ENCODE results near the gene MS4A6E. TPM values are rescaled to one million over a fixed set of nuclear protein-coding genes. Genes with fewer than 3 reads are reported as not detected.
A peak's percentile ranks its signal among the peaks of the same experiment; 100 is the strongest.

MS4A6E gene
- polyA plus RNA-seq, 1 donor from 2014 or later = not detected

- peaks cover 0 to 1% (median 1%) of the 10 kb centered on the region in 3 donors for H3K9me3 Mint-ChIP-seq
- peak overlapping the region; percentile 77 to 94 (median 87) for H3K27ac Mint-ChIP-seq
- H3K36me3 Mint-ChIP-seq = peaks cover 1% of the 10 kb centered on the region
- H3K4me1 Mint-ChIP-seq = peaks cover 28 to 59% (median 44%) of the 10 kb centered on the region in 3 donors
- H3K4me3 Mint-ChIP-seq = peak overlapping the region; percentile 26 to 92 (median 50)
- H3K27me3 Mint-ChIP-seq = no peaks in the 10 kb centered on the region
These were observed 49.5 kb downstream of the MS4A6E start for GRCh38 chr11:60376601-60377000.

GRCh38 chr11:60377401-60378136 is 50.5 kb downstream of the MS4A6E start:
- peaks cover 0 to 1% (median 1%) of the 10 kb centered on the region in 3 donors for H3K9me3 Mint-ChIP-seq
- H3K36me3 Mint-ChIP-seq = peaks cover 1% of the 10 kb centered on the region
- H3K27ac Mint-ChIP-seq = peak overlapping the region; percentile 77 to 98 (median 94)
- no peaks in the 10 kb centered on the region for H3K27me3 Mint-ChIP-seq
- H3K4me3 Mint-ChIP-seq = peak overlapping the region; percentile 53 to 92 (median 84)
- H3K4me1 Mint-ChIP-seq = peaks cover 28 to 61% (median 41%) of the 10 kb centered on the region in 3 donors

DNA sequence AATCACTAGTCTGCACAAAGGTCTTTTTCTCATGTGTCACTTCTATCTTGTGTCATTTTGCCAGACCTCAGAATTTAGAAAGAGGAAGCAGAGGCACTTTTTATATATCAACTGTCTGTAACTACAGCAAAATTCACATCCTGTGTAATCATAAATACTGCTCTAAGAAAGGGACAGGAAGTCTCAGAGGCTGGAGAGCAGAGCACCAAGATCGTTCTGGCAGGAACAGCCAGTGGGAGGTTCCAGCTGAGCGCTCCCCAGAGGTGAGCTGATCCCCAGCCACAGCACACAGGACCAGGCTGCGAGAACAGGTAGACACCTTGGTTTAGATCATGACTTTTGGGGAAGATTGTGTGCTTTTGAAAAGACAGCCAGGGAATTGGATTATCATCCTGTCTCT is 51.3 kb downstream of the MS4A6E start, which contains the start of gene MS4A7:
MS4A7 (plus strand) TSS at position 179 of the 400 bp plus-strand sequence. CDS start 4,610 bp downstream, outside the sequence.
- H3K36me3 Mint-ChIP-seq = peaks cover 1% of the 10 kb centered on the region
- peaks cover 0 to 1% (median 1%) of the 10 kb centered on the region in 3 donors for H3K9me3 Mint-ChIP-seq
- peaks cover 20 to 56% (median 38%) of the 10 kb centered on the region in 3 donors for H3K4me1 Mint-ChIP-seq
- H3K27ac Mint-ChIP-seq = peak within 1 kb of the TSS; percentile 77 to 98 (median 94)
- no peaks in the 10 kb centered on the region for H3K27me3 Mint-ChIP-seq
- H3K4me3 Mint-ChIP-seq = peak within 1 kb of the TSS; percentile 53 to 92 (median 84)

GRCh38 chr11:60389279-60389910 is 62.3 kb downstream of the MS4A6E start:
- Mint-ChIP-seq H3K4me1 (peaks cover 23 to 32% (median 28%) of the 10 kb centered on the region in 3 donors), H3K36me3 (peaks cover 7% of the 10 kb centered on the region), H3K9me3 (peaks cover 0 to 3% (median 2%) of the 10 kb centered on the region in 3 donors), H3K4me3 (peak overlapping the region; percentile 42 to 64 (median 56)), H3K27ac (peak overlapping the region; percentile 82 to 96 (median 96)), H3K27me3 (no peaks in the 10 kb centered on the region)

DNA sequence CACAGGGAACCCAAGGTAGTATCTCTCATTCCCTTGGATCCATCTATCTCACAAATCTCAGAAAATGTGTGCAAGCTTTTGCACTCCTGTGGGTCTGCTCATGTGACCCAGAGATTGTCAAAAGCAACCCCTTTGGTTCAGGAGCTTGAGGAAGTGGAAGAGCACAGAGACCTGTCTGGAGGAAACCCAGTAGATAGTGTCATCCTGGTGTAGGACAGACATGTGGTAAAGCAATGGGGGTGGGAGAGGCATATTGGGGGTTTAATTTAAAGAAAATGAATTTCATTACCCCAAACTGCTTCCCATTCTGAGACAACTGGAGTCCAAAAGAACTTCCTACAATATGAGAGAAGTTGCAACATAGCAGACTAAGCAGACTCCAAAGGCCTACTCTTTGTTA is 63.4 kb downstream of the MS4A6E start:
- Mint-ChIP-seq H3K4me3 (peak overlapping the region in 3 of 4 donors; percentile 59 to 73 (median 64)), H3K27me3 (no peaks in the 10 kb centered on the region), H3K9me3 (peaks cover 0 to 3% (median 2%) of the 10 kb centered on the region in 3 donors), H3K27ac (peak overlapping the region; percentile 48 to 96 (median 96)), H3K4me1 (peaks cover 23 to 36% (median 31%) of the 10 kb centered on the region in 3 donors), H3K36me3 (peaks cover 5% of the 10 kb centered on the region)

Other genes with a start within 250 kb of the MS4A6E start
- gene MS4A2, start 238.6 kb upstream of the MS4A6E start, polyA plus RNA-seq = not detected
- gene MS4A6A, start 144.2 kb upstream of the MS4A6E start, polyA plus RNA-seq = 2.4 TPM
- gene MS4A4E, start 84.1 kb upstream of the MS4A6E start, polyA plus RNA-seq = not detected
- gene MS4A4A, start 46.6 kb upstream of the MS4A6E start, polyA plus RNA-seq = not detected
- 16.8 TPM for gene MS4A7, start 51.3 kb downstream of the MS4A6E start, polyA plus RNA-seq
- 1.1 TPM for gene MS4A14, start 69.2 kb downstream of the MS4A6E start, polyA plus RNA-seq
- not detected for gene MS4A5, start 102.3 kb downstream of the MS4A6E start, polyA plus RNA-seq
- 845 TPM for gene MS4A1, start 128.6 kb downstream of the MS4A6E start, polyA plus RNA-seq
- gene MS4A12, start 165.5 kb downstream of the MS4A6E start, polyA plus RNA-seq = not detected
- not detected for gene MS4A13, start 188.1 kb downstream of the MS4A6E start, polyA plus RNA-seq

All from IgD-negative memory B cell (primary cell).